ENCODE data around the gene SYT9. TPM values are rescaled to one million over a fixed set of nuclear protein-coding genes. Genes with fewer than 3 reads are reported as not detected.
A peak's percentile ranks its signal among the peaks of the same experiment; 100 is the strongest.
"Not testable (repeated sequence)": the region's sequence is repeated elsewhere in the genome, so short reads cannot be mapped to it uniquely, and the experiment has no call there.

SYT9 gene
- total RNA-seq, 2 donors from 2014 or later: not detected

DNA sequence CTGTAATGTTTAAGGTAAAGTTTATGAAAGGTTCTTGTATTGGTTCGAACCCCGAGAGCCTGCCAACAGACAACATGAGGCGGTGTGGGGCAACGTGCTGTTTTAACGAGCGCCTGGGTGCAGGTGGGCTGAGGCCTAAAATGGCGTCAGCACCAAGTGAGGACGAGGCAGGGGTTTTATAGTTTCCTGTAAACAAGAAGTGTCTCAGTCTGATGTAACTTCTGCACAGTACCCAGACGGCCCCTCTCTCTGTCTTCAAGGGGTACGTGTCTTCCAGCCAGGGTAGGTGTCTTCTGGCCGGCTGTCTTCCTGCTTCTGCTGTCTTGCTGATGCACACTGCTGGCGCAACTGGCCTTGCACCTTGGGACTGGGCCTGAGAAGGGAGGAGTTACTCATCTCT lies 264.8 kb downstream of the SYT9 start:
- Mint-ChIP-seq H3K4me3 (peak overlapping the region; percentile 92 to 95), H3K9me3 (peaks cover 0 to 6% of the 10 kb centered on the region in 2 donors), H3K36me3 (ENCODE audit: insufficient read depth in 2 of 2) (no peaks in the 10 kb centered on the region), H3K27ac (peak overlapping the region; percentile 71), H3K4me1 (ENCODE audit: low read depth) (peaks cover 57% of the 10 kb centered on the region), H3K27me3 (ENCODE audit: low read depth) (no peaks in the 10 kb centered on the region)
- DNase-seq (peak; percentile 19 to 31), ATAC-seq (replicated peaks in 1 of 2) (no peak)

GRCh38 chr11:7517743-7518142 lies 266.0 kb downstream of the SYT9 start:
- DNase-seq; H3K27ac Mint-ChIP-seq; H3K27me3 Mint-ChIP-seq (ENCODE audit: low read depth); H3K4me3 Mint-ChIP-seq; ATAC-seq (replicated peaks in 1 of 2); H3K9me3 Mint-ChIP-seq; H3K36me3 Mint-ChIP-seq (ENCODE audit: insufficient read depth in 2 of 2): not testable (repeated sequence)
- H3K4me1 Mint-ChIP-seq (ENCODE audit: low read depth): peaks cover 45% of the 10 kb centered on the region

Other genes with a start within 250 kb of the SYT9 start
- under 1 TPM in 1 of 2 donors, not detected in 1; 0.10 TPM for gene ZNF214, start 231.6 kb upstream of the SYT9 start, total RNA-seq
- gene NLRP14, start 231.4 kb upstream of the SYT9 start, total RNA-seq: under 1 TPM in 1 of 2 donors, not detected in 1; 0.12 TPM
- not detected for gene RBMXL2, start 162.9 kb upstream of the SYT9 start, total RNA-seq
- gene OLFML1, start 233.6 kb downstream of the SYT9 start, total RNA-seq: not detected

Measured in activated T-cell treated with anti-CD3 and anti-CD28 coated beads, Interleukin-2, amount 50 U/mL, for 72 hours (primary cell).